ENCODE measurements around the gene ADAM12.

DNA sequence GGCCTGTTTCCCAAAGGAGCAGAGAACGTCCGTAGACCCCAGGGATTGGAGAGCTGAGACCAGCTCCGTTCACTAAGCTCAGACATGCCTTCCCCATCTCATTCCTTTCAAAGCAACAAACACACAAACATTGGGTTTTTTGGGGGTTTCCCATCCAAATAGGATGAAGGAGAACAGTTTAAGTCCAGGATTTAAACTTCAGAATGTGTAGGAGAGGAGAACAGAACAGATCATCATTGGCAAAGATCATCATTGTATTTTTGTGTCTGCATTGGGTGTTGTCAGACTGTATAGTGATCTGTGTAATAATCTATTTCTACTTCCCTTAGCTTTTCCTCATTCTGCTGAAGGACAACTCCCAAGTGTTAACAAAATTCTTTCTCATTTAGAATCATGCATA is 314.0 kb downstream of the ADAM12 start:
- TF ChIP-seq EZH2 (optimal IDR thresholded peaks at IDR 0.05; ENCODE audit: low read depth, low read length) (no peak), CTCF (IDR thresholded peaks at IDR 0.05; ENCODE audit: low read length) (no peak)
